Measurements from ENCODE around the gene IGFL1.
"Not testable (repeated sequence)": the region's sequence is repeated elsewhere in the genome, so short reads cannot be mapped to it uniquely, and the experiment has no call there.

The IGFL1 gene

GRCh38 chr19:46270521-46271256 lies 41.1 kb downstream of the IGFL1 start:
- no peak for DNase-seq (ENCODE audit: low spot score)

GRCh38 chr19:46271481-46272197 lies 42.1 kb downstream of the IGFL1 start:
- DNase-seq (ENCODE audit: low spot score) = no peak

- DNase-seq (ENCODE audit: low spot score) = not testable (repeated sequence)
These were observed 44.4 kb downstream of the IGFL1 start for GRCh38 chr19:46273931-46274330.

- no peak for DNase-seq (ENCODE audit: low spot score)
These were observed 49.6 kb downstream of the IGFL1 start for GRCh38 chr19:46279177-46279576.
